Measurements from ENCODE around the gene FMR1. TPM values are rescaled to one million over a fixed set of nuclear protein-coding genes. Genes with fewer than 3 reads are reported as not detected.
A peak's percentile ranks its signal among the peaks of the same experiment; 100 is the strongest.

The FMR1 gene
- total RNA-seq, 1 donor from 2014 or later = 52.5 TPM

GRCh38 chrX:147916375-147916968 is 4.8 kb downstream of the FMR1 start:
- TF ChIP-seq CTCF (conservative IDR thresholded peaks at IDR 0.05) = no peak
- Mint-ChIP-seq H3K36me3 (ENCODE audit: low read depth) (peaks cover 3% of the 10 kb centered on the region), H3K4me3 (peak overlapping the region; percentile 67), H3K27me3 (ENCODE audit: low read depth) (no peaks in the 10 kb centered on the region), H3K9me3 (peaks cover 3% of the 10 kb centered on the region), H3K27ac (ENCODE audit: unreplicated experiment) (no peak overlapping the region), H3K4me1 (peaks cover 45% of the 10 kb centered on the region)
- DNase-seq (ENCODE audit: low read depth, low spot score) = no peak

- Mint-ChIP-seq H3K9me3 (peaks cover 3% of the 10 kb centered on the region), H3K4me3 (no peak overlapping the region), H3K4me1 (peaks cover 45% of the 10 kb centered on the region), H3K27ac (ENCODE audit: unreplicated experiment) (no peak overlapping the region), H3K27me3 (ENCODE audit: low read depth) (no peaks in the 10 kb centered on the region), H3K36me3 (ENCODE audit: low read depth) (peaks cover 3% of the 10 kb centered on the region)
- DNase-seq (ENCODE audit: low read depth, low spot score) = no peak
- TF ChIP-seq CTCF (conservative IDR thresholded peaks at IDR 0.05) = no peak
Measured at GRCh38 chrX:147917700-147918695, 6.3 kb downstream of the FMR1 start.

DNA sequence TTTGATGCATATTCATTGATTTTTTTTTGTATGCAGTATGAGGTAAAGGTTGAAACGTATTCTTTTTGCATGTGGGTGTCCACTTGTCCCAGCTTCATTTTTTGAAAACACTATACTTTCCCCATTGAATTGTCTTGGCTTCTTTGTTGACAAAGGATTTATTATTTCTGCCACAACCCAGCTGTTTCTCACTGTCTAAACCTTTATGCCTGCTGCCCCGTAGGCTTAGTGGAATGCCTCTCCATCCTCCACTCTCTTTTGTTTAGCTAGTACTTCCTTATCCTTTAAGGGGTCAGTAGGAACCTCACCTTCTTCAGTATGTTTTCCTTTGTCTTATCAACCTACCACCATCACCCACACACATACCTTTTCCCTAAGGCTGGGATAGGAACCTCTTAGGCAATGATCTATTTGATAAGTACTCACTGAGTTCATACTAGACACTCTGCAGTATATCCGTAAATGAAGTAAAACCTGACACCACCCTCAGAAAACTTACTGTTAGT is 8.5 kb downstream of the FMR1 start:
- DNase-seq (ENCODE audit: low read depth, low spot score) = no peak
- Mint-ChIP-seq H3K4me3 (no peak overlapping the region), H3K36me3 (ENCODE audit: low read depth) (peaks cover 3% of the 10 kb centered on the region), H3K9me3 (peaks cover 3% of the 10 kb centered on the region), H3K27ac (ENCODE audit: unreplicated experiment) (no peak overlapping the region), H3K27me3 (ENCODE audit: low read depth) (no peaks in the 10 kb centered on the region), H3K4me1 (peaks cover 32% of the 10 kb centered on the region)
- TF ChIP-seq CTCF (conservative IDR thresholded peaks at IDR 0.05) = no peak

- H3K36me3 Mint-ChIP-seq (ENCODE audit: low read depth) = peaks cover 4% of the 10 kb centered on the region
- peaks cover 3% of the 10 kb centered on the region for H3K9me3 Mint-ChIP-seq
- H3K4me1 Mint-ChIP-seq = peaks cover 11% of the 10 kb centered on the region
- no peak for TF ChIP-seq CTCF (conservative IDR thresholded peaks at IDR 0.05)
- H3K27ac Mint-ChIP-seq (ENCODE audit: unreplicated experiment) = no peak overlapping the region
- DNase-seq (ENCODE audit: low read depth, low spot score) = no peak
- no peaks in the 10 kb centered on the region for H3K27me3 Mint-ChIP-seq (ENCODE audit: low read depth)
- H3K4me3 Mint-ChIP-seq = no peak overlapping the region
Measured at GRCh38 chrX:147923605-147924004, 11.9 kb downstream of the FMR1 start.

GRCh38 chrX:147927256-147927655 is 15.5 kb downstream of the FMR1 start:
- no peak overlapping the region for H3K27ac Mint-ChIP-seq (ENCODE audit: unreplicated experiment)
- no peak for TF ChIP-seq CTCF (conservative IDR thresholded peaks at IDR 0.05)
- H3K9me3 Mint-ChIP-seq = peaks cover 3% of the 10 kb centered on the region
- peaks cover 4% of the 10 kb centered on the region for H3K36me3 Mint-ChIP-seq (ENCODE audit: low read depth)
- DNase-seq (ENCODE audit: low read depth, low spot score) = no peak
- H3K4me3 Mint-ChIP-seq = no peak overlapping the region
- no peaks in the 10 kb centered on the region for H3K27me3 Mint-ChIP-seq (ENCODE audit: low read depth)
- no peaks in the 10 kb centered on the region for H3K4me1 Mint-ChIP-seq

All from neural crest cell (in vitro differentiated cells).